WTC11 (cell line): ENCODE results near the gene KNTC1. TPM values are rescaled to one million over a fixed set of nuclear protein-coding genes. Genes with fewer than 3 reads are reported as not detected.
A peak's percentile ranks its signal among the peaks of the same experiment; 100 is the strongest.

Source experiments
- ATAC-seq: fragments of 200-7000 bp; cut with Tn5 transposase; 2 replicates; pipeline ENCODE4 v1.10.0; 2021; ENCODE audit warnings: mild to moderate bottlenecking, moderate library complexity
- CTCF ChIA-PET: fragments of 300-600 bp; sonication (Branson Sonifier 250); formaldehyde crosslinking; loops from one replicate; lab custom pipeline; 2021; ENCODE audit warnings: antibody characterized with exemption; lab: Charles Lee
- POLR2A ChIA-PET: fragments of 350-600 bp; sonication (Branson Sonifier 250); formaldehyde crosslinking; loops from one replicate; lab custom pipeline; 2021; ENCODE audit warnings: antibody characterized with exemption; lab: Charles Lee
- DNase-seq: peaks from one replicate; pipeline ENCODE4 v3.0.0; 2021; ENCODE audit warnings: low spot score
- H3K27ac Mint-ChIP-seq: 2 replicates; pipeline ENCODE4 v1.8.0; 2021; ENCODE audit warnings: mixed read lengths
- H3K27me3 Mint-ChIP-seq: 2 replicates; pipeline ENCODE4 v1.8.0; 2021; ENCODE audit warnings: low read depth, mild to moderate bottlenecking, moderate library complexity, mixed read lengths
- H3K36me3 Mint-ChIP-seq: 2 replicates; pipeline ENCODE4 v1.8.0; 2021; ENCODE audit warnings: mixed read lengths
- H3K4me1 Mint-ChIP-seq: 2 replicates; pipeline ENCODE4 v1.8.0; 2022; ENCODE audit warnings: mixed read lengths
- H3K4me3 Mint-ChIP-seq: 2 replicates; pipeline ENCODE4 v1.8.0; 2021; ENCODE audit warnings: mild to moderate bottlenecking, moderate library complexity, mixed read lengths
- H3K9me3 Mint-ChIP-seq: 2 replicates; pipeline ENCODE4 v1.8.0; 2021; ENCODE audit warnings: mixed read lengths
- AFF4 ChIP-seq: sonication (generic); formaldehyde crosslinking; IDR thresholded peaks from 2 replicates; pipeline ENCODE4 v1.8.1; 2023; ENCODE audit warnings: mild to moderate bottlenecking, missing genetic modification reagents, borderline replicate concordance
- ARID4B ChIP-seq: sonication (generic); formaldehyde crosslinking; IDR thresholded peaks from 2 replicates; pipeline ENCODE4 v1.8.0; 2023; ENCODE audit warnings: missing genetic modification reagents, mild to moderate bottlenecking, borderline replicate concordance
- CREM ChIP-seq: sonication (generic); formaldehyde crosslinking; IDR thresholded peaks from 2 replicates; pipeline ENCODE4 v1.8.1; 2022; ENCODE audit warnings: mild to moderate bottlenecking, missing genetic modification reagents, moderate library complexity
- E2F1 ChIP-seq: sonication (generic); formaldehyde crosslinking; IDR thresholded peaks from 2 replicates; pipeline ENCODE4 v1.8.0; 2022; ENCODE audit warnings: mild to moderate bottlenecking, missing genetic modification reagents
- E2F4 ChIP-seq: sonication (generic); formaldehyde crosslinking; IDR thresholded peaks from 2 replicates; pipeline ENCODE4 v1.8.1; 2022; ENCODE audit warnings: low read depth, mild to moderate bottlenecking, moderate library complexity, missing genetic modification reagents, borderline replicate concordance
- ETV6 ChIP-seq: sonication (generic); formaldehyde crosslinking; IDR thresholded peaks from 2 replicates; pipeline ENCODE4 v1.8.1; 2022; ENCODE audit warnings: mild to moderate bottlenecking, missing genetic modification reagents
- HMGXB4 ChIP-seq: sonication (generic); formaldehyde crosslinking; IDR thresholded peaks from 2 replicates; pipeline ENCODE4 v1.8.1; 2023; ENCODE audit warnings: mild to moderate bottlenecking, moderate library complexity, missing genetic modification reagents
- NR3C1 ChIP-seq: sonication (generic); formaldehyde crosslinking; conservative IDR thresholded peaks from 2 replicates; pipeline ENCODE4 v1.8.1; 2023; ENCODE audit warnings: low read depth, mild to moderate bottlenecking, missing genetic modification reagents
- OVOL2 ChIP-seq: fragments of 250-450 bp; sonication (Bioruptor Pico); IDR thresholded peaks from 2 replicates; pipeline ENCODE4 v1.9.0; 2021; ENCODE audit warnings: mild to moderate bottlenecking, borderline replicate concordance
- PRDM15 ChIP-seq: sonication (generic); formaldehyde crosslinking; IDR thresholded peaks from 2 replicates; pipeline ENCODE4 v1.8.0; 2022; ENCODE audit warnings: missing genetic modification reagents
- PREB ChIP-seq: sonication (generic); formaldehyde crosslinking; IDR thresholded peaks from 2 replicates; pipeline ENCODE4 v1.8.1; 2022; ENCODE audit warnings: mild to moderate bottlenecking, missing genetic modification reagents, moderate library complexity, borderline replicate concordance
- PRRX2 ChIP-seq: fragments of 250-450 bp; sonication (Bioruptor Pico); IDR thresholded peaks from 2 replicates; pipeline ENCODE4 v1.8.0; 2021; ENCODE audit warnings: mild to moderate bottlenecking
- SMAD3 ChIP-seq: sonication (generic); formaldehyde crosslinking; IDR thresholded peaks from 2 replicates; pipeline ENCODE4 v1.8.0; 2022; ENCODE audit warnings: missing genetic modification reagents, mild to moderate bottlenecking, borderline replicate concordance
- SMAD4 ChIP-seq: sonication (generic); formaldehyde crosslinking; IDR thresholded peaks from 2 replicates; pipeline ENCODE4 v1.8.0; 2022; ENCODE audit warnings: mild to moderate bottlenecking, missing genetic modification reagents
- SOX15 ChIP-seq: fragments of 250-450 bp; sonication (Bioruptor Pico); IDR thresholded peaks from 2 replicates; pipeline ENCODE4 v1.9.0; 2021; ENCODE audit warnings: mild to moderate bottlenecking
- SP1 ChIP-seq: sonication (generic); formaldehyde crosslinking; conservative IDR thresholded peaks from 2 replicates; pipeline ENCODE4 v1.8.1; 2022; ENCODE audit warnings: missing genetic modification reagents
- TCF7 ChIP-seq: sonication (generic); formaldehyde crosslinking; IDR thresholded peaks from 2 replicates; pipeline ENCODE4 v1.8.0; 2022; ENCODE audit warnings: mild to moderate bottlenecking, low read depth, missing genetic modification reagents, moderate library complexity
- ZNF121 ChIP-seq: sonication (generic); formaldehyde crosslinking; IDR thresholded peaks from 2 replicates; pipeline ENCODE4 v1.8.0; 2023; ENCODE audit warnings: missing genetic modification reagents
- ZNF317 ChIP-seq: sonication (generic); formaldehyde crosslinking; IDR thresholded peaks from 2 replicates; pipeline ENCODE4 v1.8.1; 2023; ENCODE audit warnings: low read depth, mild to moderate bottlenecking, moderate library complexity, missing genetic modification reagents, borderline replicate concordance
- ZNF671 ChIP-seq: fragments of 250-450 bp; sonication (Bioruptor Pico); IDR thresholded peaks from 2 replicates; pipeline ENCODE4 v1.8.0; 2021; ENCODE audit warnings: mild to moderate bottlenecking
- total RNA-seq: library from RNA; stranded (reverse); gene quantifications from 3 replicates; pipeline ENCODE4 v1.2.3, GENCODE V29; 2021

The KNTC1 gene
- total RNA-seq, 1 experiment from 2014 or later = 85.1 TPM

- TF ChIP-seq E2F1 (CRISPR knock-in tag) (no peak), SMAD3 (CRISPR knock-in tag) (no peak), AFF4 (CRISPR knock-in tag) (no peak), PREB (no peak), SP1 (CRISPR knock-in tag) (no peak), HMGXB4 (CRISPR knock-in tag) (no peak), ZNF121 (CRISPR knock-in tag) (no peak)
Observed at GRCh38 chr12:122533856-122534255, 6.8 kb downstream of the KNTC1 start (continued).

- H3K4me1 Mint-ChIP-seq = no peaks in the 10 kb centered on the region
- no peaks in the 10 kb centered on the region for H3K27me3 Mint-ChIP-seq
- POLR2A ChIA-PET = no interaction called here
- peak overlapping the region; percentile 77; the same call in 1 of the 2 replicates for H3K27ac Mint-ChIP-seq
- ATAC-seq = no peak
- DNase-seq = no peak
- no peaks in the 10 kb centered on the region for H3K9me3 Mint-ChIP-seq
- H3K4me3 Mint-ChIP-seq = no peak overlapping the region
- peaks cover 28% of the 10 kb centered on the region for H3K36me3 Mint-ChIP-seq
- CTCF ChIA-PET = interaction anchor here (1.0 kb wide), 1 partner anchor 59 kb away, joined by 3 read pairs; no protein-coding TSS in a partner anchor
- TF ChIP-seq SMAD4 (CRISPR knock-in tag) = no peak
- no peak for TF ChIP-seq CREM
- TF ChIP-seq ZNF671 = no peak
- TF ChIP-seq PRDM15 (CRISPR knock-in tag) = no peak
- no peak for TF ChIP-seq PRRX2
- TF ChIP-seq SOX15 (CRISPR knock-in tag) = no peak
- TF ChIP-seq OVOL2 (CRISPR knock-in tag) = no peak
- no peak for TF ChIP-seq E2F4 (CRISPR knock-in tag)
- TF ChIP-seq ETV6 = no peak
- TF ChIP-seq ARID4B (CRISPR knock-in tag) = no peak
- TF ChIP-seq ZNF317 (CRISPR knock-in tag) = no peak
- TF ChIP-seq NR3C1 (CRISPR knock-in tag) = no peak
- no peak for TF ChIP-seq TCF7 (CRISPR knock-in tag)
Observed at GRCh38 chr12:122537021-122537420, 10.0 kb downstream of the KNTC1 start.
